ENCODE results near the gene MGMT.

DNA sequence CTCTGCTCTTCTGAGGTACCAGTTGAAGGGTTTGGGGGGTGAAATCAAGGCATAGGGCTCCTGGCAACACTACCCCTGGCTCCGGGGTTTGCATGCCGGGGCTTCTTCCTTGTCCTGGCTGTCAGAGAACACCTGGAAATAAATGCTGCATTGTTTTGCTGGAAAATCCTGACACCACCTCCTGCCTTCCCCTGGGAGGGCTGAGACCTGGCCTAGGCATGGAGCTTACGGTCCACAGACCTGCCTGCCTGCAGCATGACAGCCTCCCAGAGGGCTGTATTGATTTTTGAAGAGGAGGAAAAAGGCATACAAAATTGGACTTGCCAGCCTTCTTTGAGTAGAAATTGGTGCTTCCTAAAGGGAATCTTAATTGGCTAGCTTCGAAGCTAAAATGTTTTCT is 227.1 kb downstream of the MGMT start:
- no peak for TF ChIP-seq YY1 (IDR thresholded peaks at IDR 0.05; ENCODE audit: insufficient read depth, insufficient read length)
- no peak for TF ChIP-seq ZNF274 (IDR thresholded peaks at IDR 0.05; ENCODE audit: low read depth, low read length)
- TF ChIP-seq SUZ12 (IDR thresholded peaks at IDR 0.05; ENCODE audit: extremely low read depth, insufficient read depth, insufficient read length): no peak
